GM12892 (cell line): ENCODE results near the gene ADORA2A.

Experiments
- POLR2A ChIP-seq: IDR thresholded peaks from 2 replicates; pipeline ENCODE4 v1.6.1; 2011; ENCODE audit warnings: low read depth, low read length, control low read depth
- TAF1 ChIP-seq: IDR thresholded peaks from 2 replicates; pipeline ENCODE4 v1.6.1; 2011; ENCODE audit warnings: low read depth, mild to moderate bottlenecking, control low read depth, low read length, borderline replicate concordance

GRCh38 chr22:24389680-24390079, 37.7 kb upstream of the ADORA2A start:
- no peak for TF ChIP-seq TAF1
- no peak for TF ChIP-seq POLR2A
